Suprapubic skin (tissue), 4 donors: Measurements from ENCODE around the gene CYB5B. TPM values are rescaled to one million over a fixed set of nuclear protein-coding genes. Genes with fewer than 3 reads are reported as not detected.

Experiments used
- DNase-seq, 2 donors: peaks; one replicate each; pipeline ENCODE4 v3.0.0-alpha.2; 2019; ENCODE audit warnings: low spot score in 2 of 2
- H3K27ac ChIP-seq: fragments of 200-600 bp; sonication (generic); one replicate; pipeline ENCODE4 v1.5.1; 2019
- H3K27me3 ChIP-seq: fragments of 200-600 bp; sonication (generic); one replicate; pipeline ENCODE4 v1.5.1; 2019
- H3K36me3 ChIP-seq: fragments of 200-600 bp; sonication (generic); one replicate; pipeline ENCODE4 v1.5.1; 2019
- H3K4me1 ChIP-seq: fragments of 200-600 bp; sonication (generic); one replicate; pipeline ENCODE4 v1.5.1; 2019
- H3K4me3 ChIP-seq: fragments of 200-600 bp; sonication (generic); one replicate; pipeline ENCODE4 v1.5.1; 2019; ENCODE audit warnings: mild to moderate bottlenecking
- H3K9me3 ChIP-seq: fragments of 200-600 bp; sonication (generic); one replicate; pipeline ENCODE4 v1.5.1; 2019
- POLR2A ChIP-seq, 2 donors: fragments of 450-650 bp; IDR thresholded peaks; one replicate each; pipeline ENCODE4 v1.6.1; 2017; ENCODE audit warnings: antibody characterized with exemption in 2 of 2, mild to moderate bottlenecking in 2 of 2, moderate library complexity in 2 of 2
- WGBS: methylation state at CpG from one replicate; pipeline ENCODE4 v1.1.5; 2018; 5-methylcytosine and 5-hydroxymethylcytosine counted together
- total RNA-seq, 4 donors: library from RNA; depleted of rRNA; stranded (reverse); fragments of >200 nt; gene quantifications; one replicate each; pipeline ENCODE4 v1.1.0, GENCODE V29; 2016

Gene CYB5B
- total RNA-seq, 4 donors from 2014 or later: 33.2 to 69.1 (median 50.1) TPM

DNA sequence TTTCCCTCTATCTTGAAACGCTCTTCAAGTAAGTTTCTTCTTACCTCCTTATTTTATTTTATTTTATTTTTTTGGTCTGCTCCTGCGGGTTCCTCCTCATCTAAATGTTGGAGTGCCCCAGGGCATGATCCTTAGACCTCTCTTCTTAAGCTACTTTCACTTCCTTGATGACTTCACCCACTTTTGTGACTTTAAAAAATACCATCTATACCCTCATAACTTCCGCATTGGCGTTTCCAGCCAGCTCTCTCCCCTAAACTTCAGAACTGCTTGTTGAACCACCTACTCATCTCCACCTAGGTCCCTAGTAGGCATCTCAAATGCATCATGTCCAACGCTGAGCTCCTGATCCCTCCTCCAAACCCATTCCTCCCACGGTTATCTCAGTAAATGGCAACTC, 89.9 kb downstream of the CYB5B start:
- DNase-seq: no peak
- Histone ChIP-seq H3K9me3 (no peaks in the 10 kb centered on the region), H3K36me3 (no peaks in the 10 kb centered on the region), H3K27me3 (no peaks in the 10 kb centered on the region), H3K4me3 (no peak overlapping the region), H3K4me1 (peaks cover 16% of the 10 kb centered on the region), H3K27ac (peak overlapping the region; percentile 36)
- no peak for TF ChIP-seq POLR2A (IDR thresholded peaks at IDR 0.05)
- WGBS: 77% methylated on average over 6 of the region's 6 CpGs

Other genes with a start within 250 kb of the CYB5B start
- 10 to 100 TPM; 35.8 to 81.6 (median 57.8) TPM for gene SNTB2, start 237.5 kb upstream of the CYB5B start, total RNA-seq
- gene VPS4A, start 113.3 kb upstream of the CYB5B start, total RNA-seq: 10 to 100 TPM; 32.5 to 46.6 (median 37.6) TPM
- gene PDF, start 94.0 kb upstream of the CYB5B start, total RNA-seq: 10 to 100 TPM; 12.2 to 25.4 (median 21.2) TPM
- gene COG8, start 85.1 kb upstream of the CYB5B start, total RNA-seq: 10 to 100 TPM; 45.3 to 70.4 (median 57.0) TPM
- gene NIP7, start 84.8 kb upstream of the CYB5B start, total RNA-seq: 10 to 100 TPM in 3 of 4 donors, 1 to 10 TPM in 1; 9.8 to 24.0 (median 19.7) TPM
- 1 to 10 TPM in 1 of 4 donors, under 1 TPM in 1, not detected in 2; 0.98 to 1.5 TPM for gene TMED6, start 72.8 kb upstream of the CYB5B start, total RNA-seq
- gene TERF2, start 38.6 kb upstream of the CYB5B start, total RNA-seq: 10 to 100 TPM; 16.9 to 25.4 (median 19.3) TPM
- 100 to 1,000 TPM in 1 of 4 donors, 10 to 100 TPM in 3; 67.7 to 146 (median 80.8) TPM for gene NFAT5, start 141.3 kb downstream of the CYB5B start, total RNA-seq